Measurements from ENCODE around the gene ZNRF3.

Gene ZNRF3

DNA sequence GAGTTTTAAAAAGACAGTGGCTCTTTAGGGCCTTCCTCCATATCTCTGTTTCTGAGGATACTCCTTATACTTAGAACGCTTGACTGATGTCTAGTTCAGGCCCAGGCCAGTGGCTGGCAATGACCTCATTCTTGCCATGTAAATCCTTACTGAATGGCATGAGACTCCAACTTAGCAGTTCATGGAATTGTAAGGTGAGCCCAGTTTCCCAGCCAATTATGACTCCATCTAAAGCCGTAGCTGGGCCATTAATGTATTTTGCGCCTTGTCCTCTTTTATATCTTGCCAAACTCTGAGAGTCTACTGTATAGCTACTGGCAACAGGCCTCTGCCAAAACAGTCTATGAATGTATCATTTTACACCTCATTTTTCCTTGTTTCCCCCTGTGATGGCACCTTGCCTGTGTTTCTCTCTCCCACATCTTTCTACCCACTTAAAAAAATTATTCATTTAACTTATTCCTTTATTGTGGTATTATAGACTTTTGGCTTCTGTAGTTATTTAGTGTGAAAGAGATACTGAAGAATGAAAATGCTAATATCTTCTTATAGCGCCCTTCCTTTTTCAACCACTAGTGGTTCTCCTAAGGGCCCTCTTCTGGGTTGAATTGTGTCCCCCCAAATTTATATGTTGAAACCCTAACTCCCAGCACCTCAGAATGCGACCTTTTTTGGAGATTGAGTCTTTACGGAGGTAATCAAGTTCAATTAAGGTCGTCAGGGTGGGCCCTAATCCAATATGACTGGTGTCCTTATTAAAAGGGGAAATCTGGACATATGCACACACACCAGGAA, 67.4 kb downstream of the ZNRF3 start:
- H3K4me3 ChIP-seq (replicated peaks in 1 of 2; ENCODE audit: low read depth in 2 of 2, low read length in 2 of 2): no peak overlapping the region
- TF ChIP-seq, protein P1, sequence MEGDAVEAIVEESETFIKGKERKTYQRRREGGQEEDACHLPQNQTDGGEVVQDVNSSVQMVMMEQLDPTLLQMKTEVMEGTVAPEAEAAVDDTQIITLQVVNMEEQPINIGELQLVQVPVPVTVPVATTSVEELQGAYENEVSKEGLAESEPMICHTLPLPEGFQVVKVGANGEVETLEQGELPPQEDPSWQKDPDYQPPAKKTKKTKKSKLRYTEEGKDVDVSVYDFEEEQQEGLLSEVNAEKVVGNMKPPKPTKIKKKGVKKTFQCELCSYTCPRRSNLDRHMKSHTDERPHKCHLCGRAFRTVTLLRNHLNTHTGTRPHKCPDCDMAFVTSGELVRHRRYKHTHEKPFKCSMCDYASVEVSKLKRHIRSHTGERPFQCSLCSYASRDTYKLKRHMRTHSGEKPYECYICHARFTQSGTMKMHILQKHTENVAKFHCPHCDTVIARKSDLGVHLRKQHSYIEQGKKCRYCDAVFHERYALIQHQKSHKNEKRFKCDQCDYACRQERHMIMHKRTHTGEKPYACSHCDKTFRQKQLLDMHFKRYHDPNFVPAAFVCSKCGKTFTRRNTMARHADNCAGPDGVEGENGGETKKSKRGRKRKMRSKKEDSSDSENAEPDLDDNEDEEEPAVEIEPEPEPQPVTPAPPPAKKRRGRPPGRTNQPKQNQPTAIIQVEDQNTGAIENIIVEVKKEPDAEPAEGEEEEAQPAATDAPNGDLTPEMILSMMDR (IDR thresholded peaks at IDR 0.05; ENCODE audit: low read depth, low read length): no peak
- DNase-seq (ENCODE audit: low read depth in 2 of 2): no peak

GRCh38 chr22:28951530-28951929, 68.2 kb downstream of the ZNRF3 start:
- no peak for DNase-seq (ENCODE audit: low read depth in 2 of 2)
- no peak overlapping the region for H3K4me3 ChIP-seq (replicated peaks in 1 of 2; ENCODE audit: low read depth in 2 of 2, low read length in 2 of 2)
- TF ChIP-seq, protein P1 (IDR thresholded peaks at IDR 0.05; ENCODE audit: low read depth, low read length): no peak

DNA sequence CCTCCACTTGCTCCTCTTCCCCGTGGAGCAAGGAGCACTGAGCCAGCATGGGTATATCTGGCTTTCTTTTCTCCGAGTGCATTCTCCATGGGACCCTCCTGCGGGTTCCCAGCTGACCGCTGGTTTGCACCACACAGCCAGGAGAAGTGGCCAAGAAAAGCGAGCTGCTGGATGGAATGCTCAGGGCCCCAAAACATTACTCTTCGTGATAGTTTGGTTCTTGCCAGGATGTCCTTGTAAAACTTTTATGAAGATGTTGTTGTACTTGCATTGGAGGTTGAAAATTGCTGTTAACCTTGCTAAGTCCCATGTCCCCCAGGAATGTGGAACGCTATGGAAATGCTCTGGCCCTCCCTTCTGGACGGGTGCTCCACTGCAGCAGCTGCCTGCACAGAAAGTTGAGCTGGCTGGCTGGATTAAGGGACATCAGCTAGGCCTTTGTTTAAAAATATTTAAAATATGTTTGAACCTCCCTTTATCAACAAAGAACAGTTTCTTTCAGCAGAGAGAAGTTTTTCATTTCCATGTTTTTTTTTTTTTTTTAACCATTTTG, 68.7 kb downstream of the ZNRF3 start:
- TF ChIP-seq, protein P1 (IDR thresholded peaks at IDR 0.05; ENCODE audit: low read depth, low read length): peak; percentile 14
- peak; percentile 16 to 59 for DNase-seq (ENCODE audit: low read depth in 2 of 2)
- H3K4me3 ChIP-seq (replicated peaks in 1 of 2; ENCODE audit: low read depth in 2 of 2, low read length in 2 of 2): no peak overlapping the region

- TF ChIP-seq, protein P1 (IDR thresholded peaks at IDR 0.05; ENCODE audit: low read depth, low read length): no peak
- H3K4me3 ChIP-seq (replicated peaks in 1 of 2; ENCODE audit: low read depth in 2 of 2, low read length in 2 of 2): no peak overlapping the region
- peak in 1 of 2 donors; percentile 33 for DNase-seq (ENCODE audit: low read depth in 2 of 2)
Observed at GRCh38 chr22:28952857-28953256, 69.5 kb downstream of the ZNRF3 start.

GRCh38 chr22:28953403-28953802, 70.0 kb downstream of the ZNRF3 start:
- DNase-seq (ENCODE audit: low read depth in 2 of 2): no peak
- TF ChIP-seq, protein P1 (IDR thresholded peaks at IDR 0.05; ENCODE audit: low read depth, low read length): no peak
- no peak overlapping the region for H3K4me3 ChIP-seq (replicated peaks in 1 of 2; ENCODE audit: low read depth in 2 of 2, low read length in 2 of 2)

DNA sequence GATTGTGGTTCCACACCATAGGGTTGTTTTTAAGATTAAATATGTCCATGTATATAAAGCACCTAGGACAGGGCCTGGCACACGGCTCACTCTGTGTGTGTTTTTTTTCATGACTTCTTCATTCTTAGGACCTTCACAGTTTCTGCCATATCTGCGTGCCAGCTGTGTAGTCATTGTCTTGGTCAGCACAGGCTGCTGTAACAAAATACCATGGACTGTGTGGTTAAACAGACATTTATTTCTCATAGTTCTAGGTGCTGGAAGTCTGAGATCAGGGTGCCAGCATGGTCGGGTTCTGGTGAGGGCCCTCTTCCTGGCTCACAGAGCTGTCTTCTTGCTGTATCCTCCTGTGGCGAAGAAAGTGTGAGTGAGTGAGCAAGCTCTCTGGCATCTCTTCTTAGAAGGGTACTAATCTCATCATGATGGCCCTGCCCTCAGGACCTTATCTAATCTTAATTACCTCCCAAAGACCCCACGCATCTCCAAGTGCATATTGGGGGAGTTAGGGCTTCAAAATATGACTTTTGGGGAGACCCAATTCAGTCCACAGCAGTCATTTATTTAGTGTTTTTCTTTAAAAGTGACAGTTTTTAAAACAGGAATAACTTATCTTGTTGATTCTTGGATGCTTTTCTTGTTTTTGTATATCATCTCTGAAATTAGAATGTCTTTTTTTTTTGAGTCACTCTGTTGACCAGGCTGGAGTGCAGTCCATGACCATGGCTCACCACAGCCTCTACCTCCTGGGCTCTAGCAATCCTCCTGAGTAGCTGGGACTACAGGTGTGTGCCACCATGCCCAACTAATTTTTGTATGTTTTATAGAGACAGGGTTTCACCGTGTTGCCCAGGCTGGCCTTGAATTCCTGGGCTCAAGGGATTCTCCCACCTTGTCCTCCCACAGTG, 70.9 kb downstream of the ZNRF3 start:
- TF ChIP-seq, protein P1 (IDR thresholded peaks at IDR 0.05; ENCODE audit: low read depth, low read length): no peak
- H3K4me3 ChIP-seq (replicated peaks in 1 of 2; ENCODE audit: low read depth in 2 of 2, low read length in 2 of 2): no peak overlapping the region
- DNase-seq (ENCODE audit: low read depth in 2 of 2): no peak

All from cardiac fibroblast (primary cell).